ENCODE measurements around the gene EML1. TPM values are rescaled to one million over a fixed set of nuclear protein-coding genes. Genes with fewer than 3 reads are reported as not detected.

Gene EML1
- total RNA-seq, 2 experiments from 2014 or later, result not detected

DNA sequence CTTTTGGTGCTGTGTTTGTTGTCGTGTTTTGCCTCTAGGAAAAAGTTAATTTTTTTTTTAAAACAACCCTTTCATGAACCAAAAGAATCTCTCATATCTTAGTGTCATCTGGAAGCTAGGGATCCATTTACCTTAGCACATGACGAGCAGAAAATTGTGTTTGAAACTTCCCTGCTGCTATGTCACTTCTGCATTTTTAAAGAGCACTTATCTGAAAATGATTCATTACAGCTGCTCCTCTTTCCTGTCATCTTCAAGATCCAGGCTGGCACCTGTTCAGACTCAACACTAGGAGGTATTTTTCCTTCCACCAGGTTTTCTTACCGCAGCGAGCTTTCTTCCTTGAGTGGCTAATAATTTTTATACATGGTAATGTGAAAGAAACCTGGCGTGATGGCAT, 67.0 kb downstream of the EML1 start:
- H3K36me3 ChIP-seq (ENCODE audit: insufficient read depth, low read length), result no peaks in the 10 kb centered on the region
- BruUV-seq (replicated peaks), result no TSS peak
- H3K4me1 ChIP-seq (ENCODE audit: insufficient read depth, low read length, poor library complexity, severe bottlenecking), result no peaks in the 10 kb centered on the region
- POLR2A ChIA-PET, result interaction anchor here (0.6 kb wide), 1 partner anchor 23 kb away, joined by 3 read pairs; no protein-coding TSS in a partner anchor
- CTCF ChIA-PET (ENCODE audit: unreplicated experiment), result interaction anchor here (0.5 kb wide), 1 partner anchor 85 kb away, joined by 3 read pairs; no protein-coding TSS in a partner anchor
- no peak overlapping the region for H3K4me2 ChIP-seq (ENCODE audit: low read length)
- intact Hi-C loops (cut with micrococcal nuclease; ENCODE audit: unreplicated experiment), result no loop called here
- no peak overlapping the region for H3K27ac ChIP-seq (ENCODE audit: low read depth, low read length, poor library complexity, severe bottlenecking)
- no peak for TF ChIP-seq EZH2phosphoT487 (IDR thresholded peaks at IDR 0.05; ENCODE audit: borderline replicate concordance, low read depth, low read length)
- TF ChIP-seq, protein P1, sequence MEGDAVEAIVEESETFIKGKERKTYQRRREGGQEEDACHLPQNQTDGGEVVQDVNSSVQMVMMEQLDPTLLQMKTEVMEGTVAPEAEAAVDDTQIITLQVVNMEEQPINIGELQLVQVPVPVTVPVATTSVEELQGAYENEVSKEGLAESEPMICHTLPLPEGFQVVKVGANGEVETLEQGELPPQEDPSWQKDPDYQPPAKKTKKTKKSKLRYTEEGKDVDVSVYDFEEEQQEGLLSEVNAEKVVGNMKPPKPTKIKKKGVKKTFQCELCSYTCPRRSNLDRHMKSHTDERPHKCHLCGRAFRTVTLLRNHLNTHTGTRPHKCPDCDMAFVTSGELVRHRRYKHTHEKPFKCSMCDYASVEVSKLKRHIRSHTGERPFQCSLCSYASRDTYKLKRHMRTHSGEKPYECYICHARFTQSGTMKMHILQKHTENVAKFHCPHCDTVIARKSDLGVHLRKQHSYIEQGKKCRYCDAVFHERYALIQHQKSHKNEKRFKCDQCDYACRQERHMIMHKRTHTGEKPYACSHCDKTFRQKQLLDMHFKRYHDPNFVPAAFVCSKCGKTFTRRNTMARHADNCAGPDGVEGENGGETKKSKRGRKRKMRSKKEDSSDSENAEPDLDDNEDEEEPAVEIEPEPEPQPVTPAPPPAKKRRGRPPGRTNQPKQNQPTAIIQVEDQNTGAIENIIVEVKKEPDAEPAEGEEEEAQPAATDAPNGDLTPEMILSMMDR (conservative IDR thresholded peaks at IDR 0.05; ENCODE audit: low read length), result no peak
- H2AFZ ChIP-seq (ENCODE audit: low read length), result no peak overlapping the region
- no peaks in the 10 kb centered on the region for H4K20me1 ChIP-seq (ENCODE audit: insufficient read depth, low read length)
- no peaks in the 10 kb centered on the region for H3K9me3 ChIP-seq (ENCODE audit: low read length)
- no peaks in the 10 kb centered on the region for H3K9me2 ChIP-seq (ENCODE audit: insufficient read depth, low read length)
- H3K4me3 ChIP-seq (ENCODE audit: low read depth, low read length, poor library complexity, severe bottlenecking), result no peak overlapping the region
- H3K79me2 ChIP-seq (ENCODE audit: insufficient read depth, low read depth, low read length), result no peaks in the 10 kb centered on the region
- DNase-seq (ENCODE audit: low spot score), result no peak

DNA sequence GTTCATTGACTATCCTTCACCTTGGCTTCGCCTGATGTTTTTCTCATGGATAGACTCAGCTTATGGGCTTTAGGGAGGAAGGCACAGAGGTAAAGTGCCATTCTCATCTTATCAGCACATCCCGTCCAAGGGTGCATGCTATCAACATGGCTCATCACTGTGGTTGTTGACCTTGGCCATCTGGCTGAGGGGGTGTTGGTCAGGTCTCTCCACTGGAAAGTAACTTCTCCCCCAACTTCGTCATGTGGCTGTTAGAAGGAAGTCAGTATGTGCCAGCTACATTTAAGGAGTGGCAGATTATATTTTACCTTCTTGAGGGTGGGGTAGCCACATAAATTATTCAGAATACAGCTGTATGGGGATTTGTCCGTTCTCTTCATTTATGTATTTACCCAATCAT, 68.9 kb downstream of the EML1 start:
- H2AFZ ChIP-seq (ENCODE audit: low read length), result no peak overlapping the region
- no peak overlapping the region for H3K27ac ChIP-seq (ENCODE audit: low read depth, low read length, poor library complexity, severe bottlenecking)
- H3K4me3 ChIP-seq (ENCODE audit: low read depth, low read length, poor library complexity, severe bottlenecking), result no peak overlapping the region
- no TSS peak for BruUV-seq (replicated peaks)
- H3K4me2 ChIP-seq (ENCODE audit: low read length), result no peak overlapping the region
- H3K9me2 ChIP-seq (ENCODE audit: insufficient read depth, low read length), result no peaks in the 10 kb centered on the region
- H3K4me1 ChIP-seq (ENCODE audit: insufficient read depth, low read length, poor library complexity, severe bottlenecking), result no peaks in the 10 kb centered on the region
- TF ChIP-seq, protein P1 (conservative IDR thresholded peaks at IDR 0.05; ENCODE audit: low read length), result no peak
- TF ChIP-seq EZH2phosphoT487 (IDR thresholded peaks at IDR 0.05; ENCODE audit: borderline replicate concordance, low read depth, low read length), result no peak
- intact Hi-C loops (cut with micrococcal nuclease; ENCODE audit: unreplicated experiment), result no loop called here
- no peaks in the 10 kb centered on the region for H3K9me3 ChIP-seq (ENCODE audit: low read length)
- no peaks in the 10 kb centered on the region for H3K36me3 ChIP-seq (ENCODE audit: insufficient read depth, low read length)
- DNase-seq (ENCODE audit: low spot score), result no peak
- POLR2A ChIA-PET, result interaction anchor here (0.5 to 1.4 kb wide), 3 partner anchors 8 to 11 kb away, joined by 3 to 4 read pairs (median 3); no protein-coding TSS in a partner anchor
- no peaks in the 10 kb centered on the region for H4K20me1 ChIP-seq (ENCODE audit: insufficient read depth, low read length)
- H3K79me2 ChIP-seq (ENCODE audit: insufficient read depth, low read depth, low read length), result no peaks in the 10 kb centered on the region
- CTCF ChIA-PET (ENCODE audit: unreplicated experiment), result no interaction called here

DNA sequence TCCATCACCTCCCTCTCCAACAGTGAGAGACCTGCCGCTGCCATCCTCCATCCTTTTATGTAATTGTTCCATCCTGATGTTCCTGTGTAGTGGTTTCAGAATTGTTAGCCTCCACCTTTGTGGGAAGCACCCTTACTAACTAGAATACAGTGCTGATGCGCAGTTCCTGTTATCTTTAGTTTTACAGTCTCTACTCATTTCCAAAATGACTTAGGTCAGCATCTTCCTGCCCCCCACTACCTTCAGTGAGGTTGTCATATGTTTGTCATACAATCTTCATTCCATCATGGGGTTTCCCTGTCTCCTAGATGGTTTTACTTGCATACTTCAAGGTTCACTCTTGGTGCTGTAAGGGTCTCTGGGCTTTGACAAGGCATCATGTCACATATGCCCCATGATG, 69.8 kb downstream of the EML1 start:
- no peaks in the 10 kb centered on the region for H3K9me2 ChIP-seq (ENCODE audit: insufficient read depth, low read length)
- no peaks in the 10 kb centered on the region for H3K9me3 ChIP-seq (ENCODE audit: low read length)
- H3K27ac ChIP-seq (ENCODE audit: low read depth, low read length, poor library complexity, severe bottlenecking), result no peak overlapping the region
- no peaks in the 10 kb centered on the region for H3K79me2 ChIP-seq (ENCODE audit: insufficient read depth, low read depth, low read length)
- POLR2A ChIA-PET, result no interaction called here
- CTCF ChIA-PET (ENCODE audit: unreplicated experiment), result no interaction called here
- no peak for DNase-seq (ENCODE audit: low spot score)
- no peak for TF ChIP-seq EZH2phosphoT487 (IDR thresholded peaks at IDR 0.05; ENCODE audit: borderline replicate concordance, low read depth, low read length)
- TF ChIP-seq, protein P1 (conservative IDR thresholded peaks at IDR 0.05; ENCODE audit: low read length), result no peak
- no peaks in the 10 kb centered on the region for H4K20me1 ChIP-seq (ENCODE audit: insufficient read depth, low read length)
- H3K4me2 ChIP-seq (ENCODE audit: low read length), result no peak overlapping the region
- no TSS peak for BruUV-seq (replicated peaks)
- H3K36me3 ChIP-seq (ENCODE audit: insufficient read depth, low read length), result no peaks in the 10 kb centered on the region
- no peak overlapping the region for H2AFZ ChIP-seq (ENCODE audit: low read length)
- intact Hi-C loops (cut with micrococcal nuclease; ENCODE audit: unreplicated experiment), result no loop called here
- no peaks in the 10 kb centered on the region for H3K4me1 ChIP-seq (ENCODE audit: insufficient read depth, low read length, poor library complexity, severe bottlenecking)
- no peak overlapping the region for H3K4me3 ChIP-seq (ENCODE audit: low read depth, low read length, poor library complexity, severe bottlenecking)
